IMR-90 (cell line): ENCODE data around the gene GALNT5. TPM values are rescaled to one million over a fixed set of nuclear protein-coding genes. Genes with fewer than 3 reads are reported as not detected.

Experiments used
- ATAC-seq: fragments of 200-7000 bp; cut with Tn5 transposase; 2 replicates; pipeline ENCODE4 v1.9.1; 2020; ENCODE audit warnings: low read depth, mild to moderate bottlenecking, moderate library complexity
- BruUV-seq: library from RNA; stranded (reverse); fragments of 400-500 nt; replicated peaks from 2 replicates; lab custom pipeline; 2021; lab: Mats Ljungman, UMichigan
- CTCF ChIA-PET: fragments of 300-600 bp; formaldehyde crosslinking; extraction: SDS; loops from one replicate; lab custom pipeline; 2021; ENCODE audit warnings: antibody characterized with exemption; lab: Yijun Ruan, JAX
- POLR2A ChIA-PET: fragments of 300-600 bp; sonication (Branson Sonifier 250); formaldehyde crosslinking; loops from one replicate; lab custom pipeline; 2022; ENCODE audit warnings: antibody characterized with exemption; ENCODE audit not compliant: unreplicated experiment; lab: Charles Lee
- DNase-seq: peaks from one replicate; pipeline ENCODE4 v3.0.0; 2013
- H2AFZ ChIP-seq: replicated peaks from 2 replicates; pipeline ENCODE3; 2013; ENCODE audit warnings: low read length, mild to moderate bottlenecking; ENCODE audit not compliant: poor library complexity
- H2AK5ac ChIP-seq: 2 replicates; pipeline ENCODE4 v1.6.1; 2013; ENCODE audit warnings: low read depth, low read length, inconsistent platforms
- H2AK9ac ChIP-seq: replicated peaks from 2 replicates; pipeline ENCODE3; 2013; ENCODE audit warnings: mild to moderate bottlenecking, low read depth, low read length, moderate library complexity; ENCODE audit not compliant: poor library complexity
- H2BK120ac ChIP-seq: 2 replicates; pipeline ENCODE4 v1.6.1; 2013; ENCODE audit warnings: low read depth, low read length, inconsistent platforms
- H2BK15ac ChIP-seq: 3 replicates; pipeline ENCODE4 v1.6.1; 2013; ENCODE audit warnings: low read depth, low read length, inconsistent platforms
- H2BK20ac ChIP-seq: 2 replicates; pipeline ENCODE4 v1.6.1; 2013; ENCODE audit warnings: low read depth, mild to moderate bottlenecking, inconsistent platforms, low read length, moderate library complexity
- H2BK5ac ChIP-seq: 2 replicates; pipeline ENCODE4 v1.6.1; 2013; ENCODE audit warnings: mild to moderate bottlenecking, low read depth, low read length, inconsistent platforms; ENCODE audit not compliant: poor library complexity, severe bottlenecking
- H3K14ac ChIP-seq: replicated peaks from 2 replicates; pipeline ENCODE4 v1.6.1; 2013; ENCODE audit warnings: low read depth, low read length, inconsistent platforms
- H3K18ac ChIP-seq: 2 replicates; pipeline ENCODE4 v1.6.1; 2013; ENCODE audit warnings: low read depth, low read length, control low read depth
- H3K23ac ChIP-seq: 2 replicates; pipeline ENCODE4 v1.6.1; 2013; ENCODE audit warnings: low read depth, low read length, inconsistent platforms
- H3K27ac ChIP-seq: 2 replicates; pipeline ENCODE4 v1.5.1; 2013; ENCODE audit warnings: mild to moderate bottlenecking, control low read depth, low read length; ENCODE audit not compliant: insufficient read depth
- H3K27me3 ChIP-seq: 2 replicates; pipeline ENCODE4 v1.6.1; 2013; ENCODE audit warnings: low read length; ENCODE audit not compliant: control insufficient read depth, insufficient read depth
- H3K36me3 ChIP-seq: 2 replicates; pipeline ENCODE4 v1.6.1; 2013; ENCODE audit warnings: low read length, mixed read lengths; ENCODE audit not compliant: control insufficient read depth, insufficient read depth
- H3K4ac ChIP-seq: 2 replicates; pipeline ENCODE4 v1.6.1; 2013; ENCODE audit warnings: low read depth, low read length, inconsistent platforms
- H3K4me1 ChIP-seq: 2 replicates; pipeline ENCODE4 v1.6.1; 2013; ENCODE audit warnings: low read length, mixed read lengths; ENCODE audit not compliant: control insufficient read depth, insufficient read depth
- H3K4me2 ChIP-seq: 2 replicates; pipeline ENCODE4 v1.6.1; 2013; ENCODE audit warnings: low read depth, mild to moderate bottlenecking, control low read depth, low read length, moderate library complexity
- H3K4me3 ChIP-seq: 2 replicates; pipeline ENCODE4 v1.5.1; 2013; ENCODE audit warnings: low read depth, mild to moderate bottlenecking, control low read depth, low read length, moderate library complexity; ENCODE audit not compliant: insufficient read depth
- H3K56ac ChIP-seq: 2 replicates; pipeline ENCODE4 v1.6.1; 2013; ENCODE audit warnings: low read length, inconsistent platforms; ENCODE audit not compliant: insufficient read depth; ENCODE audit errors: extremely low read depth
- H3K79me1 ChIP-seq, 2 experiments: 2 replicates each; pipeline ENCODE4 v1.6.1; 2013; ENCODE audit warnings: low read length in 2 of 2, inconsistent platforms in 1 of 2, low read depth in 1 of 2
- H3K9ac ChIP-seq: 2 replicates; pipeline ENCODE4 v1.6.1; 2013; ENCODE audit warnings: low read depth, low read length, control low read depth
- H3K9me1 ChIP-seq: 2 replicates; pipeline ENCODE4 v1.6.1; 2013; ENCODE audit warnings: low read length, inconsistent platforms; ENCODE audit not compliant: insufficient read depth
- H3K9me3 ChIP-seq: 2 replicates; pipeline ENCODE4 v1.6.1; 2013; ENCODE audit warnings: low read length; ENCODE audit not compliant: control insufficient read depth, insufficient read depth
- H4K20me1 ChIP-seq: 2 replicates; pipeline ENCODE4 v1.6.1; 2013; ENCODE audit warnings: low read length, inconsistent platforms; ENCODE audit not compliant: insufficient read depth
- H4K5ac ChIP-seq: 2 replicates; pipeline ENCODE4 v1.6.1; 2013; ENCODE audit warnings: mild to moderate bottlenecking, low read depth, low read length, control low read depth
- H4K8ac ChIP-seq, 2 experiments: 2 replicates each; pipeline ENCODE4 v1.6.1; 2013; ENCODE audit warnings: low read depth in 2 of 2, low read length in 2 of 2, control low read depth in 1 of 2, inconsistent platforms in 1 of 2
- H4K91ac ChIP-seq: 2 replicates; pipeline ENCODE4 v1.6.1; 2013; ENCODE audit warnings: low read depth, low read length, inconsistent platforms; ENCODE audit not compliant: insufficient read depth
- CHD1 ChIP-seq: IDR thresholded peaks from 2 replicates; pipeline ENCODE4 v1.6.1; 2012; ENCODE audit warnings: low read depth, low read length, improper control_type of control experiment
- CTCF ChIP-seq: conservative IDR thresholded peaks from 2 replicates; pipeline ENCODE4 v1.5.1; 2012; ENCODE audit warnings: mild to moderate bottlenecking, low read depth, low read length, improper control_type of control experiment
- ELK1 ChIP-seq: fragments of 150-350 bp; IDR thresholded peaks from 2 replicates; pipeline ENCODE4 v1.6.1; 2016; ENCODE audit warnings: low read depth, mild to moderate bottlenecking, low read length, moderate library complexity, borderline replicate concordance
- FOS ChIP-seq: fragments of 150-350 bp; IDR thresholded peaks from 2 replicates; pipeline ENCODE4 v1.6.1; 2016; ENCODE audit warnings: low read depth, low read length
- MAFK ChIP-seq: IDR thresholded peaks from 2 replicates; pipeline ENCODE4 v1.6.1; 2012; ENCODE audit warnings: low read depth, low read length, improper control_type of control experiment
- MAZ ChIP-seq: IDR thresholded peaks from 2 replicates; pipeline ENCODE4 v1.6.1; 2012; ENCODE audit warnings: low read depth, mild to moderate bottlenecking, low read length, improper control_type of control experiment, moderate library complexity, borderline replicate concordance
- MXI1 ChIP-seq: IDR thresholded peaks from 2 replicates; pipeline ENCODE4 v1.6.1; 2012; ENCODE audit warnings: low read depth, mild to moderate bottlenecking, low read length, moderate library complexity, borderline replicate concordance
- NFE2L2 ChIP-seq: fragments of 150-350 bp; IDR thresholded peaks from 2 replicates; pipeline ENCODE4 v1.6.1; 2016; ENCODE audit warnings: low read depth, mild to moderate bottlenecking, low read length
- POLR2A ChIP-seq: IDR thresholded peaks from 2 replicates; pipeline ENCODE4 v1.6.1; 2012; ENCODE audit warnings: mild to moderate bottlenecking, low read depth, low read length
- RAD21 ChIP-seq: IDR thresholded peaks from 2 replicates; pipeline ENCODE4 v1.6.1; 2012; ENCODE audit warnings: low read length, improper control_type of control experiment
- RFX5 ChIP-seq: IDR thresholded peaks from 2 replicates; pipeline ENCODE4 v1.8.0; 2012; ENCODE audit warnings: low read depth, mild to moderate bottlenecking, low read length, moderate library complexity
- SMC3 ChIP-seq: fragments of 150-350 bp; IDR thresholded peaks from 2 replicates; pipeline ENCODE4 v1.6.1; 2016; ENCODE audit warnings: low read depth, mild to moderate bottlenecking, antibody characterized with exemption, low read length, moderate library complexity
- USF2 ChIP-seq: fragments of 150-350 bp; IDR thresholded peaks from 2 replicates; pipeline ENCODE4 v1.6.1; 2017; ENCODE audit warnings: mild to moderate bottlenecking, antibody characterized with exemption, low read length, low read depth
- WGBS, 2 experiments: methylation state at CpG; one replicate each; pipeline versions ENCODE4 v1.1.5 to v1.1.7; 2013; ENCODE audit warnings: missing lambda C conversion rate in 2 of 2; ENCODE audit not compliant: insufficient read length in 1 of 2; ENCODE audit errors: extremely low coverage in 2 of 2; 5-methylcytosine and 5-hydroxymethylcytosine counted together
- dilution Hi-C: fragments of 300-500 bp; cut with HindIII; formaldehyde crosslinking; loops from one replicate; pipeline ENCODE4 v1.14.3; 2018; ENCODE audit warnings: low sequenced_read_pairs; ENCODE audit not compliant: unreplicated experiment
- in situ Hi-C: fragments of 300-500 bp; cut with MboI; formaldehyde crosslinking; loops from 3 replicates; pipeline ENCODE4 v1.14.3; 2019; ENCODE audit warnings: low sequenced_read_pairs, inconsistent platforms, mixed read lengths
- intact Hi-C: fragments of 100-400 bp; cut with micrococcal nuclease; formaldehyde crosslinking; loops from 2 replicates; pipeline ENCODE4 v1.10.0; 2022
- polyA plus RNA-seq, 3 experiments: library from polyadenylated mRNA; depleted of rRNA; stranded (reverse); fragments of >200 nt; gene quantifications; 2 replicates each; pipeline ENCODE4 v1.2.3, GENCODE V29; 2012; ENCODE audit warnings: low replicate concordance in 1 of 3
- total RNA-seq: library from RNA; depleted of rRNA; stranded (reverse); fragments of >200 nt; gene quantifications from 2 replicates; pipeline ENCODE4 v1.2.3, GENCODE V29; 2012

GALNT5 gene
- total and polyA plus RNA-seq, 2 of the 4 experiments (the other 2 are of a cell fraction), result 36.3 to 63.3 TPM

GRCh38 chr2:157287160-157287559 lies 29.7 kb downstream of the GALNT5 start:
- Histone ChIP-seq H2BK15ac (no peak overlapping the region), H4K8ac (no peak overlapping the region), H2BK5ac (no peak overlapping the region), H3K27ac (no peak overlapping the region), H3K9ac (no peak overlapping the region), H3K36me3 (peaks cover 5% of the 10 kb centered on the region), H3K27me3 (no peaks in the 10 kb centered on the region), H3K9me1 (peaks cover 10% of the 10 kb centered on the region; the same call in 1 of the 2 replicates), H3K4me3 (no peak overlapping the region), H3K4me1 (peaks cover 5% of the 10 kb centered on the region), H3K4me2 (no peak overlapping the region), H3K14ac (no peak overlapping the region), H3K56ac (no peak overlapping the region), H3K4ac (no peak overlapping the region), H2AK9ac (no peak overlapping the region), H3K18ac (no peak overlapping the region), H4K20me1 (peaks cover 3% of the 10 kb centered on the region; the same call in 1 of the 2 replicates), H2AFZ (no peak overlapping the region), H3K9me3 (no peaks in the 10 kb centered on the region), H3K23ac (no peak overlapping the region), H4K91ac (no peak overlapping the region), H4K5ac (no peak overlapping the region), H2BK120ac (no peak overlapping the region), H3K79me1 (peaks cover 8 to 13% of the 10 kb centered on the region in 2 experiments), H2BK20ac (no peak overlapping the region), H2AK5ac (no peak overlapping the region)
- CTCF ChIA-PET, result interaction anchor here (1.4 kb wide), 1 partner anchor 12 kb away, joined by 3 read pairs; no protein-coding TSS in a partner anchor
- WGBS, 2 experiments, result no CpG with 5 or more reads among the region's 1 CpG
- intact Hi-C loops (no loop called here), in situ Hi-C loops (no loop called here), dilution Hi-C loops (no loop called here)
- TF ChIP-seq NFE2L2, result no peak
- TF ChIP-seq RFX5, result no peak
- TF ChIP-seq SMC3, result no peak
- TF ChIP-seq USF2, result no peak
- no peak for TF ChIP-seq ELK1
- TF ChIP-seq CHD1, result no peak
- no peak for TF ChIP-seq CTCF
- TF ChIP-seq MAZ, result no peak
- TF ChIP-seq MAFK, result no peak
- TF ChIP-seq FOS, result no peak
- no peak for TF ChIP-seq POLR2A
- TF ChIP-seq RAD21, result no peak
- TF ChIP-seq MXI1, result no peak
- no TSS peak for BruUV-seq
- DNase-seq, result no peak
- no peak for ATAC-seq
- POLR2A ChIA-PET, result no interaction called here
